HUES64 (cell line): ENCODE results near the gene HIC1. TPM values are rescaled to one million over a fixed set of nuclear protein-coding genes. Genes with fewer than 3 reads are reported as not detected.
"Not testable (repeated sequence)": the region's sequence is repeated elsewhere in the genome, so short reads cannot be mapped to it uniquely, and the experiment has no call there.

Experiments
- H3K27ac ChIP-seq: 2 replicates; pipeline ENCODE4 v1.7.0; 2013; ENCODE audit warnings: low read depth, low read length, inconsistent platforms
- H3K27me3 ChIP-seq: 2 replicates; pipeline ENCODE4 v1.6.1; 2013; ENCODE audit warnings: mild to moderate bottlenecking, low read length; ENCODE audit not compliant: insufficient read depth
- H3K36me3 ChIP-seq: 2 replicates; pipeline ENCODE4 v1.6.1; 2013; ENCODE audit warnings: mild to moderate bottlenecking, low read length; ENCODE audit not compliant: insufficient read depth
- H3K4me1 ChIP-seq: 2 replicates; pipeline ENCODE4 v1.6.1; 2013; ENCODE audit warnings: mild to moderate bottlenecking, low read length, moderate library complexity; ENCODE audit not compliant: insufficient read depth
- H3K4me3 ChIP-seq: 2 replicates; pipeline ENCODE4 v1.5.1; 2013; ENCODE audit warnings: mild to moderate bottlenecking, low read length, moderate library complexity
- H3K9ac ChIP-seq: 2 replicates; pipeline ENCODE4 v1.6.1; 2013; ENCODE audit warnings: mild to moderate bottlenecking, low read depth, low read length
- H3K9me3 ChIP-seq: 2 replicates; pipeline ENCODE4 v1.6.1; 2013; ENCODE audit warnings: low read depth, low read length; ENCODE audit not compliant: insufficient read depth
- WGBS: fragments of 150-250, 120-280 bp; methylation state at CpG from one replicate; pipeline ENCODE4 v1.1.7; 2013; ENCODE audit warnings: missing lambda C conversion rate; 5-methylcytosine and 5-hydroxymethylcytosine counted together
- polyA plus RNA-seq, 2 experiments: library from polyadenylated mRNA; stranded (reverse); fragments of 50-300 nt; gene quantifications; one replicate each; pipeline ENCODE4 v1.2.3, GENCODE V29; 2013

HIC1 gene
- polyA plus RNA-seq (2013, experiment 1 of 2), result 0.15 TPM
- 0.32 TPM for polyA plus RNA-seq (2013, experiment 2 of 2)

- peak within 1 kb of the TSS; percentile 51 for H3K4me3 ChIP-seq
- WGBS, result 4% methylated on average over 72 of the region's 72 CpGs
- H3K9ac ChIP-seq, result no peak within 1 kb of the TSS
- no peaks in the 10 kb centered on the region for H3K36me3 ChIP-seq
- H3K9me3 ChIP-seq, result no peaks in the 10 kb centered on the region
- H3K27ac ChIP-seq, result no peak within 1 kb of the TSS
- H3K4me1 ChIP-seq, result no peaks in the 10 kb centered on the region
- peaks cover 93% of the 10 kb centered on the region for H3K27me3 ChIP-seq
Measured at GRCh38 chr17:2054512-2055291, at the start of gene HIC1. TSS of gene HIC1 (plus strand) at chr17:2055103. CDS start at chr17:2056691, 1,588 bp downstream.

- Histone ChIP-seq H3K9ac (no peak overlapping the region), H3K27ac (no peak overlapping the region)
- WGBS, result 91% methylated on average over 15 of the region's 15 CpGs
Measured at GRCh38 chr17:2008332-2009126, 46.4 kb upstream of the HIC1 start.

GRCh38 chr17:2009737-2010136, 45.2 kb upstream of the HIC1 start:
- 94% methylated on average over 10 of the region's 10 CpGs for WGBS
- Histone ChIP-seq H3K36me3 (no peaks in the 10 kb centered on the region), H3K4me3 (no peak overlapping the region), H3K27me3 (peaks cover 13% of the 10 kb centered on the region), H3K27ac (no peak overlapping the region), H3K4me1 (peaks cover 7% of the 10 kb centered on the region; the same call in 1 of the 2 replicates), H3K9me3 (no peaks in the 10 kb centered on the region), H3K9ac (no peak overlapping the region)

More at GRCh38 chr17:2008332-2009126, 46.4 kb upstream of the HIC1 start:
- Histone ChIP-seq H3K27me3 (peaks cover 7% of the 10 kb centered on the region), H3K9me3 (no peaks in the 10 kb centered on the region), H3K4me1 (peaks cover 7% of the 10 kb centered on the region; the same call in 1 of the 2 replicates), H3K4me3 (no peak overlapping the region), H3K36me3 (no peaks in the 10 kb centered on the region)

- H3K36me3 ChIP-seq, result no peaks in the 10 kb centered on the region
- H3K27me3 ChIP-seq, result peaks cover 17% of the 10 kb centered on the region
- no peak overlapping the region for H3K27ac ChIP-seq
- H3K4me3 ChIP-seq, result 0 out of 2 replicates have a peak overlapping the region, but pooled peaks have one; percentile 3
- no peak overlapping the region for H3K9ac ChIP-seq
- 19% methylated on average over 24 of the region's 24 CpGs for WGBS
- peaks cover 7% of the 10 kb centered on the region; the same call in 1 of the 2 replicates for H3K4me1 ChIP-seq
- no peaks in the 10 kb centered on the region for H3K9me3 ChIP-seq
Measured at GRCh38 chr17:2011411-2012371, 43.2 kb upstream of the HIC1 start.

GRCh38 chr17:2012499-2012898, 42.4 kb upstream of the HIC1 start:
- peaks cover 23% of the 10 kb centered on the region for H3K27me3 ChIP-seq
- H3K36me3 ChIP-seq, result no peaks in the 10 kb centered on the region
- peaks cover 7% of the 10 kb centered on the region; the same call in 1 of the 2 replicates for H3K4me1 ChIP-seq
- H3K4me3 ChIP-seq, result no peak overlapping the region
- H3K27ac ChIP-seq, result no peak overlapping the region
- no peak overlapping the region for H3K9ac ChIP-seq
- no peaks in the 10 kb centered on the region for H3K9me3 ChIP-seq
- WGBS, result 94% methylated on average over 3 of the region's 4 CpGs

- H3K4me1 ChIP-seq, H3K9ac ChIP-seq, H3K4me3 ChIP-seq, H3K27ac ChIP-seq, H3K36me3 ChIP-seq, H3K9me3 ChIP-seq: not testable (repeated sequence)
- WGBS, result 70% methylated on average over 6 of the region's 6 CpGs
- H3K27me3 ChIP-seq, result peaks cover 32% of the 10 kb centered on the region
Measured at GRCh38 chr17:2013220-2013993, 41.5 kb upstream of the HIC1 start.

GRCh38 chr17:2013994-2014317, 40.9 kb upstream of the HIC1 start:
- Histone ChIP-seq H3K27ac (no peak overlapping the region), H3K4me1 (peaks cover 7% of the 10 kb centered on the region; the same call in 1 of the 2 replicates), H3K9ac (no peak overlapping the region), H3K9me3 (no peaks in the 10 kb centered on the region), H3K36me3 (no peaks in the 10 kb centered on the region), H3K4me3 (no peak overlapping the region), H3K27me3 (peaks cover 38% of the 10 kb centered on the region)
- 91% methylated on average over 1 of the region's 1 CpG for WGBS

GRCh38 chr17:2015314-2015713, 39.6 kb upstream of the HIC1 start:
- Histone ChIP-seq H3K9me3 (no peaks in the 10 kb centered on the region), H3K4me3 (no peak overlapping the region), H3K36me3 (no peaks in the 10 kb centered on the region), H3K27me3 (peaks cover 51% of the 10 kb centered on the region), H3K4me1 (peaks cover 7% of the 10 kb centered on the region; the same call in 1 of the 2 replicates), H3K27ac (no peak overlapping the region), H3K9ac (no peak overlapping the region)
- 92% methylated on average over 14 of the region's 14 CpGs for WGBS

- Histone ChIP-seq H3K27ac (no peak overlapping the region), H3K36me3 (no peaks in the 10 kb centered on the region), H3K9ac (no peak overlapping the region), H3K4me3 (no peak overlapping the region), H3K27me3 (peaks cover 60% of the 10 kb centered on the region), H3K9me3 (no peaks in the 10 kb centered on the region), H3K4me1 (peaks cover 2% of the 10 kb centered on the region; the same call in 1 of the 2 replicates)
- 89% methylated on average over 20 of the region's 20 CpGs for WGBS
Measured at GRCh38 chr17:2016494-2016893, 38.4 kb upstream of the HIC1 start.

- H3K27me3 ChIP-seq, result peaks cover 68% of the 10 kb centered on the region
- no peaks in the 10 kb centered on the region for H3K36me3 ChIP-seq
- 92% methylated on average over 19 of the region's 19 CpGs for WGBS
- no peaks in the 10 kb centered on the region for H3K4me1 ChIP-seq
- H3K9me3 ChIP-seq, result no peaks in the 10 kb centered on the region
- no peak overlapping the region for H3K27ac ChIP-seq
- H3K4me3 ChIP-seq, result no peak overlapping the region
- H3K9ac ChIP-seq, result no peak overlapping the region
Measured at GRCh38 chr17:2017274-2017941, 37.5 kb upstream of the HIC1 start.
